HG02798 (cell line): ENCODE data around the gene SIRT3.

ENCODE experiments used
- ATAC-seq: cut with Tn5 transposase; IDR thresholded peaks from one replicate; pipeline ENCODE4 v1.9.1; 2021; ENCODE audit warnings: mild to moderate bottlenecking; ENCODE audit not compliant: unreplicated experiment, poor library complexity

SIRT3 gene

GRCh38 chr11:217704-218103, 18.4 kb downstream of the SIRT3 start:
- no peak for ATAC-seq

DNA sequence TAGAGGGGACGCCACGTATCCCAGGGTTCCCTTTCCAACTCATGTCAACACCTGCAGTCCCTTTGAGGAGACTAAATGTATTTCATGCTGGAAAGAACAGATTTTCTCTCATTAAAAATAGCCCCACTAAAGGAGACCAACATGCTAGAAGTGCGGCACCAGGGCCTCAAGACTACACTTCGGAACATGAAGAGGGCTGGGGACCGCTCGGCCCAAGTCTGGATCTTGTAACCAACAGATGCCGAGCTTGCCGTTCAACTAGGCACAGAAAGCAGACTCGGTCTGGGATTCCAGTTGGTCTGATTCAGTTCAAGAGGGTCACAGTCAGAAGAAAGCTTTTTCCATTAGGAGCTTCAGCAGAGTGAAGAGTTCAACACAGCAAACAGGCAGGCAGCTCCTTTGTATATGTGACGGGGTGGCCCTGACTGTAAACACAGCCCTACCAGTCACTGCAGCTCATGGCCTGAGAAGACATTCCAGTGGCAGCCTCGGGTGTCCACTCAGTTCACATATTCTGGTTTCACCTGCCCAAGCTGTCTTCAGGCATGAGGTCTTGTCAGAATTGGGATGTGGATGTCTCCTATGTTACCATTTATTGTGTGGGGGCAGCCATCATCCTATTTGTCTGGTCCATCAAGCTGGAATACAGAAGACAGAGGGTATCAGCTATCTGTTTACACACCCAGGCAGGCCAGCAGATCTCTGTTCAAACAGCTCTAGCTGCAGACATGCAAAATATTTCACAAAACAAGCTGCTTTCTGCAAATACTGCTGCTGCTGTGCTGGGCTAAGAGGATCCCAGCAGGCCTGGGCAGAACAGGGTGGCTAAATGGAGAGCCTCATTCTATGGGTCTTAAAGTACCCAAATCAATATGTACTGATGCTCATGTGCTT, 19.8 kb downstream of the SIRT3 start:
- no peak for ATAC-seq

DNA sequence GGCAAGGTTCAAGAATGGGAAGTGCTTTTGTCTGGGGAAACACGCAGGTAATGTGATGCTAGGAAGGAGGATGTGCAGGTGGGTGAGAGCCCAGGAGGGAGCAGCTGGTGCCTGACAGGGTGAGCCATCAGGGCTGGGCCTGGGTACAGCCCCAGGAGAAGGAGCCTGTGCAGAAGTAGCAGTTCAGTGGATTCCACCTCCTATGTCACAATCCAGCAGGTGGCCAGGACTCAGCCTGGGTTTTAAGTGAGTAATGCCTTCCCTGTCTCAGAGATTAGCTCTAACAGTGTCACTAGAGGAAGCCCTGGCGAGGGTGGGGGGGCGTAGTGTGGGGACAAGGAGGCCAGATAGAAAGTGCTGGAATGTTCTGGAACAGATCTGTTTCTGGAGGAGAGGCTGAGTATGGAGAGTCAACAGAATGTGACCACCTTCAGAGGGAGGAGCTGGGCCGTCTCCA, 20.5 kb downstream of the SIRT3 start:
- no peak for ATAC-seq

GRCh38 chr11:214083-214482, 22.1 kb downstream of the SIRT3 start:
- no peak for ATAC-seq

DNA sequence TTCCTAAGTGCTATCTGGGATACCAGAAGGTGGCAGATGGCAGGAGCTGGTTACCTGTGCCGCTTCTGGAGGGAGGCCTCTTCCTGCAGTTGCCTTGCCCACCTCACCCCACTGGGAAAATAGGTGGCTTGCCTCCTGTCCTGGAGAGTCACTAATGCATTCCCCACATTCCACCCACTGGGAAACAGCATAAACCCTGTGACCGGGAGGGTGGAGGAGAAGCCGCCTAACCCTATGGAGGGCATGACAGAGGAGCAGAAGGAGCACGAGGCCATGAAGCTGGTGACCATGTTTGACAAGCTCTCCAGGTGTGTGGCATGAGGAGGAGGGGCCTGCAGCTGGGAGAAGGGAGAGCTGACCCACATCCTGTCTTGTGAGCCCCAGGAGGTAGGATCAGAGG, 23.0 kb downstream of the SIRT3 start:
- no peak for ATAC-seq

GRCh38 chr11:212150-213100, 23.7 kb downstream of the SIRT3 start:
- ATAC-seq = no peak

- ATAC-seq = no peak
These were observed 24.4 kb downstream of the SIRT3 start for GRCh38 chr11:211741-212140.

GRCh38 chr11:211295-211694, 24.8 kb downstream of the SIRT3 start:
- ATAC-seq = no peak

DNA sequence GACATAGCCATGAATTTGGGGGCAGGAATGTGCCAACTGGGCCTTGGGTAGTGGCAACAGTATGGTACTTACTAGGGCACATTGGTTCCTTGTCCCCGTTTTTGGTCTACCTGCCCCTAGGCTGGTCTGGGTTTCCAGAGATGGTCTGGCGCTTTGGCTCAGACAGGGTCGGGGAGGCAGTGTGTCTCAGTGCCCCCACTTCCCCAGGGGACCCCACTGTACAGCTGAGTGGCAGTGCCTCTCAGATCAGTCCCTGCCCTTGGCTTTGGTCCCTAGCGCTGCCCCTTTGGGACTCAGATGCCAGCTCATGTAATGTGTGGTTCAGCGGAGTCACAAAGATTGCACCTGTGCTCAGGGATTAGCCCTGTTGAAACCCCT, 25.4 kb downstream of the SIRT3 start:
- no peak for ATAC-seq

DNA sequence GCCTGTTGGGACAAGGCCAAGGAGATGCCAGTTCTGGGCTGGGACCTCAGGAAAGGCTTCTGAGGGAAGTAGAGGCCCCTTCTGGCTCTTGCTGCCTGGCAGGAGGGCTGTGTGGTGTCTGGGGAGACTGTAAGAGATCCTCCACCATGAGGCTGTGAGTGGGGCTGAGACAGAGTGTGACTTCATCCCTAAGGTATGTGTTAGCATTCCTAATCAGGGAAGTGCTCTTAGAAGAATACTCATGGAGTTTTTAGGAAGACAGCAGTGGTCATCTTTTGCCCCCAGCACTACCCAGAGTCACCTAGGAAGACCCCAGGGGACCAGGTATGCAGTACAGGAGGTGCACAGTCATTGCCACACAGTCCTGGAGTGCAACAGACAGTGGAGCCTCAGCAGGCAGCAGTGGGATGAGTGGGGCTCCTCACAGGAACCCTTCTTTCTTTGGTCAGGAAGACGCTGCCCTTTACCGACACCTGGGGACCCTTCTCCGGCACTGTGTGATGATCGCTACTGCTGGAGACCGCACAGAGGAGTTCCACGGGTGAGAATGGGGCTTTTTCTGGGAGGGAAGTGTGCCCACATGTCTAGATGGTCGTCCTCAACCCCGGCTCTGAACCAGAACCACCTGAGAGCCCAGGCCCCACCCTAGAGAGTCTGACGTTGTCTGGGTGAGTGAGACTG, 25.9 kb downstream of the SIRT3 start:
- no peak for ATAC-seq

GRCh38 chr11:209275-210121, 26.6 kb downstream of the SIRT3 start:
- no peak for ATAC-seq

- no peak for ATAC-seq
These were observed 27.3 kb downstream of the SIRT3 start for GRCh38 chr11:208917-209260.

GRCh38 chr11:208181-208916, 27.8 kb downstream of the SIRT3 start:
- ATAC-seq = peak; percentile 47

- no peak for ATAC-seq
These were observed 28.3 kb downstream of the SIRT3 start for GRCh38 chr11:207863-208180.

DNA sequence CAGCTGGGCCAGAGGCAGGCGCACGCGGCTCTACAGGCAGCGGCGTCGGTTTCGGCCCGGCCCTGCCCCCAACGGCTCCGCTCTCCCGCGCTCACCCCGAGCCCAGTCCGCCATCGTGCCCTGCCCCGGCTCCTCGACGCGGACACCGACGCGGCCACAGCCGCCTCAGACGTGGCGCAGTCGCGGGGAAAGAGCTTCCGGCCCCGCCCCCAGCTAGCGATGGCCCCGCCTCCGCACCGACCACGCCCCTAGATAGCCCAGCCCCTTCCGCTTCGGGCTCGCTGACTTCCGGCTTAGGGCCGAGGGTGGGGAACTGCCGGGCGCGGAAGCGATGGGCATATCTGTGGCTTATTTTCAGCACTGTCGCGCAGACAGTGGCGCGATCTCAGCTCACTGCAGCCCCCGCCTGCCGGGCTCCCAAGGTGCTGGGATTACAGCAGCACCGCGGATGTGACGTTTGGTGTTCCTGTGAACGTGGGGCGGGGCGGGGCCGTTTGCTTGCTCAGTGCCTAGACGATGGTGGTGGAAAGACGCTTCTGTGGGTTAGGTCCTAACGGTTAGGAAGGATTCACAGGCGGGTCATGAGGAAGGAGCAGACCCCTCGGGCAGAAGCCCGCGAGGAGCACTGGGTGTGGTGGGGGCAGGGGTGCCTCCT, 28.8 kb downstream of the SIRT3 start, which contains the start of the genes BET1L and RIC8A:
TSS of gene BET1L (minus strand) at position 192 of the 655 bp plus-strand sequence. CDS start at position 114, 78 bp downstream.
TSS of gene RIC8A (plus strand) at position 501 of the 655 bp plus-strand sequence. CDS start 1,147 bp downstream, outside the sequence.
- ATAC-seq = peak; percentile 85

DNA sequence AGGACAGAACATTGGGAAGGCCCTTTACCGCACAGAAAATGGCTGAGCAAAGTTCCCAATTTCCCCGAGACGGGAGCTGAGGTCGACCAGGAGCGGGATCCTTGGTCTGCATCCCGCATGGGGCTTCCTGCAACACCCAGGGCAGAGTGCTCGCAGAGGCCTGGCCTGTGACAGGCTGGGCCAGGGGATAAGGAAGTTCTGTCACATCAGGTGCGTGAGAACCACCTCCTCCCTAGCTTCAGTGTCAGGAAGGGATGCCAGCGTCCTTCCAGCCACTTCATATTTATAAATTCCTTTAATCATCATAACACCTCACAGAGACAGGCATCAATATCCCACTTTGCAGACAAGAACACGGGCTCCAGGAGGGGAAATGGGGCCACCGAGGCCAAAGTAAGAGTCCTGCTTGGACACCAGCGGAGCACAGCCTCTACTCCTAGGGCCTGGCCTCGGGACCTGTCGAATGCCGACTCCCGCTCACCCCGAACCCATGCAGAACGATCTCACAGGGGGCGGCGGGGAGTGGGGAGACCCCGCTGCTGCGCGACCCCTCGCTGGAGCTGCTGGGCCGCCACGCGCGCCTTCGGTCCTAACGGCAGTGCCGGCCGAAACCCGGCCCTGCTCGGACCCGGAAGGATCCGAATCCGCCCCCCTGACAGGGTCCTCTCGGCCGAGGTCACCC, 29.5 kb downstream of the SIRT3 start:
- ATAC-seq = no peak

DNA sequence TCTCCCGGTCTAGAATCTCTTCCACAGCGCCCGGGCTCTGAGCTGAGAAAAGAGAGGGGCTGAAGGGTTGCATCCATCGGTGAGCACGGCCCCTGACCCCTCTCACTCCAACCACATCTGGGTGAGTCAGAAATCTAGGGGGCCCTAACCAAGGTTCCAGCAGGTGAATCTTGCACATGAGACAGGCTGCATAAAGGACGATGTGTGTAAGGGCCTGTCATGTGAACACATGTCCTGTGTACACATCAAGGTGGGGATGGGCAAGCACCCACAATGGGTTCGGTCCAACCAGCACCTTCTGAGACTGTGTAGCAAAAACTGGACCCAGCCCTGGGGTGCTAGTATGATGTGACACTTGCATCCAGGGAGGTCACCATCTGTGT, 30.1 kb downstream of the SIRT3 start:
- no peak for ATAC-seq
